Immature natural killer cell (primary cell): ENCODE results near the gene NAA40. TPM values are rescaled to one million over a fixed set of nuclear protein-coding genes. Genes with fewer than 3 reads are reported as not detected.
"Not testable (repeated sequence)": the region's sequence is repeated elsewhere in the genome, so short reads cannot be mapped to it uniquely, and the experiment has no call there.

Source experiments
- DNase-seq, 3 donors: peaks; one replicate each; pipeline ENCODE4 v3.0.0; 2022; ENCODE audit warnings: mixed read lengths in 1 of 3
- H3K27ac Mint-ChIP-seq, 6 donors: one replicate each; pipeline ENCODE4 v1.8.0; 2020; ENCODE audit warnings: mixed read lengths in 6 of 6, mild to moderate bottlenecking in 5 of 6, inconsistent platforms in 4 of 6, moderate library complexity in 3 of 6
- H3K27me3 Mint-ChIP-seq, 3 donors: one replicate each; pipeline ENCODE4 v1.8.0; 2020 to 2021; ENCODE audit warnings: low read depth in 3 of 3, mild to moderate bottlenecking in 3 of 3, mixed read lengths in 3 of 3, moderate library complexity in 3 of 3, inconsistent platforms in 1 of 3
- H3K36me3 Mint-ChIP-seq, 3 donors: one replicate each; pipeline ENCODE4 v1.8.0; 2020; ENCODE audit warnings: mixed read lengths in 3 of 3, inconsistent platforms in 2 of 3, mild to moderate bottlenecking in 2 of 3
- H3K4me1 Mint-ChIP-seq, 2 donors: one replicate each; pipeline ENCODE4 v1.8.0; 2020; ENCODE audit warnings: inconsistent platforms in 2 of 2, mild to moderate bottlenecking in 2 of 2, mixed read lengths in 2 of 2, moderate library complexity in 1 of 2
- H3K4me3 Mint-ChIP-seq, 5 donors: one replicate each; pipeline ENCODE4 v1.8.0; 2020; ENCODE audit warnings: mild to moderate bottlenecking in 5 of 5, mixed read lengths in 5 of 5, inconsistent platforms in 3 of 5, moderate library complexity in 3 of 5
- H3K9me3 Mint-ChIP-seq, 6 donors: one replicate each; pipeline ENCODE4 v1.8.0; 2020; ENCODE audit warnings: mild to moderate bottlenecking in 6 of 6, mixed read lengths in 6 of 6, inconsistent platforms in 4 of 6, moderate library complexity in 3 of 6
- polyA plus RNA-seq, 3 donors: library from polyadenylated mRNA; unstranded; fragments of 300-500 nt; fragmentation: Illumina TruSeq; gene quantifications; one replicate each; pipeline ENCODE4 v1.2.3, GENCODE V29; 2021

The NAA40 gene
- polyA plus RNA-seq, 3 donors from 2014 or later: 17.9 to 32.3 (median 18.0) TPM

DNA sequence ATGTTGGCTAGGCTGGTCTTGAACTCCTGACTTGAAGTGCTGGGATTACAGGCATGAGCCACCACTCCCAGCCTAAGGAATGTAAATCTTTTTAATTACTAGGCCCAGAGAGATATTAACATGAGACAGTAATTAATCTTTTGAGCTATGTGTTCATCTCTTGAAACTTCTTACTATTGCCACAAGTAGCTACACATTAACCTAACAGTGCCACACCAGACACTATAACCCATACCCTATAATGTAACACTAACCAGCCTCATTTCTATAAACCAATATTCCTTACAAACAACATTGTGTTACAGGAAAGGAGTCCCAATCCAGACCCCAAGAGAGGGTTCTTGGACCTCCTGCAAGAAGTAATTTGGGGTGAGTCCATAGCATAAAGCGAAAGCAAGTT lies 27.6 kb downstream of the NAA40 start:
- no peak for DNase-seq
- no peaks in the 10 kb centered on the region for H3K36me3 Mint-ChIP-seq
- peaks cover 10 to 17% of the 10 kb centered on the region in 2 donors for H3K4me1 Mint-ChIP-seq
- no peak overlapping the region for H3K27ac Mint-ChIP-seq
- no peak overlapping the region for H3K4me3 Mint-ChIP-seq
- H3K27me3 Mint-ChIP-seq: peaks cover 2 to 5% (median 2%) of the 10 kb centered on the region in 3 donors
- peaks cover 0 to 1% (median 0%) of the 10 kb centered on the region in 6 donors for H3K9me3 Mint-ChIP-seq

DNA sequence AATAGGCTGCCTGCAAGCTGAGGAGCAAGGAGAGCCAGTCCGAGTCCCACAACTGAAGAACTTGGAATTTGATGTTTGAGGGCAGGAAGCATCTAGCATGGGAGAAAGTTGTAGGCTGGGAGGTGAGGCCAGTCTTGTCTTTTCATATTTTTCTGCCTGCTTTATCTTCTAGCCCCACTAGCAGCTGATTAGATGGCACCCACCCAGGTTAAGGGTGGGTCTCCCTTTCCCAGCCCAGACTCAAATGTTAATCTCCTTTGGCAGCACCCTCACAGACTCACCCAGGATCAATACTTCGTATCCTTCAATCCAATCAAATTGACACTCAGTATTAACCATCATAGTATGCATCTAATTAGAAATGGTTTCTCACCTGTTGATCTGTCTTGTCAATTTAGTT lies 30.7 kb downstream of the NAA40 start:
- Mint-ChIP-seq H3K27me3 (peaks cover 0 to 3% (median 3%) of the 10 kb centered on the region in 3 donors), H3K9me3 (no peaks in the 10 kb centered on the region), H3K27ac (peak overlapping the region in 1 of 6 donors; percentile 58), H3K4me1 (peaks cover 9 to 12% of the 10 kb centered on the region in 2 donors), H3K4me3 (no peak overlapping the region), H3K36me3 (no peaks in the 10 kb centered on the region)
- DNase-seq: no peak

DNA sequence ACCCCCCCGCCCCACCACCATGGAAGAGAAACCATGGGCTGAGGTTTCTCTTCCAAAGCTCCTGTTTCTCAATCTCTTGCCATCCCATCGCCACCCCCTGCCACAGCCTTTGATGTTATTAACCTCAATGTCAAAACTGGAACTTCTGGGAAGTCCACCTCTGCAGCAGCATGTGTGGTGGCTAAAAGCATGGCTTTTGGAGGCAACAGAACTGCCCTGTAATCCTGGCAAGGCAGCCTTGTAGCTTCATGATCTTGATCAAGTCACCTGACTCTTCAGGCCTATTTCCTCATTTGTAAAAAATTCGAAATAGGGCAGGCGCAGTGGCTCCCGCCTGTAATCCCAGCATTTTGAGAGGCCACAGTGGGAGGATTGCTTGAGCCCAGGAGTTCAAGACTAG lies 32.1 kb downstream of the NAA40 start:
- H3K27me3 Mint-ChIP-seq: peaks cover 0 to 5% (median 3%) of the 10 kb centered on the region in 3 donors
- no peaks in the 10 kb centered on the region for H3K36me3 Mint-ChIP-seq
- DNase-seq: no peak
- H3K4me1 Mint-ChIP-seq: peaks cover 19% of the 10 kb centered on the region in 2 donors
- H3K27ac Mint-ChIP-seq: no peak overlapping the region
- no peak overlapping the region for H3K4me3 Mint-ChIP-seq
- no peaks in the 10 kb centered on the region for H3K9me3 Mint-ChIP-seq

DNA sequence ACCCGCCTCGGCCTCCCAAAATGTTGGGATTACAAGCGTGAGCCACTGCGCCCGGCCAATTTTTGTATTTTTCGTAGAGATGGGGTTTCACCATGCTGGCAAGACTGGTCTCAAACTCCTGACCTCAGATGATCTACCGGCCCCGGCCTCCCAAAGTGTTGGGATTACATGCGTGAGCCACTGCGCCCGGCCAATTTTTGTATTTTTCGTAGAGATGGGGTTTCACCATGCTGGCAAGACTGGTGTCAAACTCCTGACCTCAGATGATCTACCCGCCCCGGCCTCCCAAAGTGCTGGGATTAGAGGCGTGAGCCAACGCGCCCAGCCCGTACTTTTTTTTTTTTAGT lies 35.1 kb downstream of the NAA40 start:
- H3K9me3 Mint-ChIP-seq, H3K27me3 Mint-ChIP-seq, H3K36me3 Mint-ChIP-seq, DNase-seq: not testable (repeated sequence)
- H3K4me3 Mint-ChIP-seq: peak overlapping the region; percentile 99 to 100 (median 100)
- H3K27ac Mint-ChIP-seq: peak overlapping the region; percentile 98 to 100 (median 99)
- peaks cover 30 to 32% of the 10 kb centered on the region in 2 donors for H3K4me1 Mint-ChIP-seq

DNA sequence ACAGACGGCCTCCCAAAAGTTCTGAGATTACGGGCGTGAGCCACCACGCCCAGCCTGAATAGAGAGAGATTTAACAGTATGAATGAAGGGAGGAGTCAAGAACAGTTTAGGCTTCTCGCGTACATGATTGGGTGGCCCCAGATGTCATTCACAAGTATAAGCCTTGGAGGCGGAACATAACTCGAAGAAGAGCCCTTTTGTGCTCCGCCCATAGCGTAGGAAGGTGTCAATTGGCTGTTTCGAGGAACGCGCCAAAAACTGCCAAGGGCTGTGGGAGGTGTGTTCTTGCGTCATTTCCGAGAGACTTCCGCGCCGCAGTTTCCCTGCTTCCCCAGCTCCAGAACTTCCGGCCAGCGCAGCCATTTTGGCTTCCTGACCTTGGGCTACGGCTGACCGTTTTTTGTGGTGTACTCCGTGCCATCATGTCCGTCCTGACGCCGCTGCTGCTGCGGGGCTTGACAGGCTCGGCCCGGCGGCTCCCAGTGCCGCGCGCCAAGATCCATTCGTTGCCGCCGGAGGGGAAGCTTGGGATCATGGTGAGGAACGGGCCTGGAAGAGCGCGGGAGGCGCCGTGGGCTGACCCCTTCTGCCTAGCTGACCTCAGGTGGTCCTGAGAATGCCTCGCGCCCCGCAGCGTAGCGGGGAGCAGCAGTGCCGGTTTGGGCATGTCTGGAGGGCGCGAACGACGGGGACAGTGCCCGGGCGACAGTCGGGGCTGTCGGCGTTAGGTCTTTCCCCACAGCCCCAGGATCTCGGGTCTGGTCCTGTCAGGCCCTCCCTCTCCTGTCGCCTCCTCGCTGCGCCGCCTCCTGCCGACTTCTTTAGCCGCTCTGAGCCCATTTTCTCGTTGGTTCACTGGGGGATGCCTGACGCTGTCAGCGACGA lies 35.7 kb downstream of the NAA40 start, which contains the start of gene COX8A:
Gene COX8A, plus strand, starts transcription at position 362 of the 885 bp plus-strand sequence. Its CDS starts 61 bp downstream, at position 423.
- H3K27ac Mint-ChIP-seq: peak within 1 kb of the TSS; percentile 98 to 100 (median 99)
- peaks cover 30 to 32% of the 10 kb centered on the region in 2 donors for H3K4me1 Mint-ChIP-seq
- DNase-seq: peak; percentile 96 to 97 (median 96)
- peaks cover 0 to 5% (median 0%) of the 10 kb centered on the region in 3 donors for H3K36me3 Mint-ChIP-seq
- H3K4me3 Mint-ChIP-seq: peak within 1 kb of the TSS; percentile 99 to 100 (median 100)
- H3K9me3 Mint-ChIP-seq: no peaks in the 10 kb centered on the region
- peaks cover 0 to 6% (median 5%) of the 10 kb centered on the region in 3 donors for H3K27me3 Mint-ChIP-seq

DNA sequence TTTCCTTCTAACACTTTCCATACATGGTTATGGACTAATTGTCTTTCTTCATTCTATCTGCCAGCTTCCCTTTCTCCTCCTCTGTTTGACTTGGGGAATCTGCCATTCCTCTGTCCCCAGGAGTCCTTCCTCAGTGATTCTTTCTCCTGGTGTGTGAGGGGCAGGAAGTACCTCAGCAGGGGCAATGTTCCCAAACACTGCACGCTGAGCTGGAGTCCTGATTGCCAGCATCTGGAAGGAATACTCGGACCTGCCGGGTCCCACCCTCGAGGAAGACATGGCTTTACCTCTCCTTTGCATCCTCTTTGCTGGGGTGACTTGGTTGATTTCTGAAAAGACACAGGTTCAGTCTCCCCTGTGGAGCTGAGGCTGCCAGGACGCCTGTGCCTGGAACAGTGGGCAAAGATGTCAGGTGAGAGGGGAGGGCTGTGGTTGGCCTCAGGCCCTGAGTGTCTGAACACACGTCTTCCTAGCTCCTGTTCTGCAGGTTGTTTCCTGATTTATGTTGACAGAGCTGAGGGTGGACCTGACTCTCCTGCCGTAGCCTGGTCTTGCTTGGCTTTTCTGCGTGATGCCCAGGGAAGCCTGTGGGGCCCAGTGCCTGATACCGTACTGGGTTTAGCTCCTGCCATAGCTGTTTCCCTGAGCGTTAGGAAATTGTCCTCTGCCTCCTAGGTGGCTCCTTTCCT lies 39.9 kb downstream of the NAA40 start:
- H3K36me3 Mint-ChIP-seq: peaks cover 0 to 5% (median 0%) of the 10 kb centered on the region in 3 donors
- peak overlapping the region in 3 of 6 donors; percentile 2 to 60 (median 58) for H3K27ac Mint-ChIP-seq
- DNase-seq: no peak
- H3K4me1 Mint-ChIP-seq: peaks cover 24 to 29% of the 10 kb centered on the region in 2 donors
- H3K4me3 Mint-ChIP-seq: peak overlapping the region in 2 of 5 donors; percentile 33 to 38
- H3K9me3 Mint-ChIP-seq: no peaks in the 10 kb centered on the region
- H3K27me3 Mint-ChIP-seq: peaks cover 0 to 6% (median 5%) of the 10 kb centered on the region in 3 donors

DNA sequence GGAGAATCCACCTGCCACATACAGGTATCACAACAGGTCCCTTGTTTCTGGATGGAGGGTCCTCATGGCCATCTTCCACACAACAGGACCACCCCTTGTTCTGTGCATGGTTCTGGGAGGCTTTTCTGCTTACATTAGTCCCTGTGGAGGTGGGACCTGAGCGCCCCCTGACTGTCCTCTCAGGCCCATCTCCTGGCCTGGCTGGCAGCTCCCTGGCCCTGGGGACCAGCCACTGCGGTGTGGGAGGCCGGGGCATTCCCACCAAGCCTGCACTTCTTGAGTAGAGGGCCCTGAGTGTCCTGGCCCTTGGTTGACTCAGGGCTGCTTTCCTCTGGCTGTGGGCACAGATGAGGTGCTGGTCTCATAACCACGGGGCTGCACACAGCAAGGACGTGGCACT lies 40.6 kb downstream of the NAA40 start:
- peaks cover 18 to 23% of the 10 kb centered on the region in 2 donors for H3K4me1 Mint-ChIP-seq
- H3K4me3 Mint-ChIP-seq: no peak overlapping the region
- DNase-seq: no peak
- H3K27ac Mint-ChIP-seq: peak overlapping the region in 1 of 6 donors; percentile 22
- H3K9me3 Mint-ChIP-seq: no peaks in the 10 kb centered on the region
- H3K36me3 Mint-ChIP-seq: peaks cover 0 to 5% (median 0%) of the 10 kb centered on the region in 3 donors
- peaks cover 0 to 6% (median 2%) of the 10 kb centered on the region in 3 donors for H3K27me3 Mint-ChIP-seq

DNA sequence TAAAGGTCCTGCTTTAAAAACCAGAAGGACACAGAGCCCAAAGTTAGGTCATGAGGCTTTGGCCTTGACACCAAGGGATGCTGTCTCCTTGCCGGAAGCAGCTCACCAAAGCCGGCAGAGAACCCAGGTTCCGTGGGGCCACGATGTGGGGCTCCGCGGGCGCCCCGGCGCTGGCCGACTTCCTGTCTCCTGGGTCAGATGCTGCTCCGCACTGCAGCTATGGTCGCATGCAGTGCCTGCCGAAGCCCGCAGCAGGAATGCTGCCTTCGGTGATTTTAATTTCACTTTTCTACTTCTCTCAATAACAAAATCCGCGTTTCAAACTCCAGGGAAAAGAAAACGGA lies 47.0 kb downstream of the NAA40 start:
- peak overlapping the region; percentile 95 to 98 (median 98) for H3K4me3 Mint-ChIP-seq
- H3K27ac Mint-ChIP-seq: peak overlapping the region; percentile 97 to 99 (median 98)
- peaks cover 24 to 33% of the 10 kb centered on the region in 2 donors for H3K4me1 Mint-ChIP-seq
- H3K9me3 Mint-ChIP-seq: no peaks in the 10 kb centered on the region
- peaks cover 3 to 13% (median 3%) of the 10 kb centered on the region in 3 donors for H3K36me3 Mint-ChIP-seq
- DNase-seq: peak; percentile 76 to 79 (median 79)
- peaks cover 6 to 11% (median 10%) of the 10 kb centered on the region in 3 donors for H3K27me3 Mint-ChIP-seq

DNA sequence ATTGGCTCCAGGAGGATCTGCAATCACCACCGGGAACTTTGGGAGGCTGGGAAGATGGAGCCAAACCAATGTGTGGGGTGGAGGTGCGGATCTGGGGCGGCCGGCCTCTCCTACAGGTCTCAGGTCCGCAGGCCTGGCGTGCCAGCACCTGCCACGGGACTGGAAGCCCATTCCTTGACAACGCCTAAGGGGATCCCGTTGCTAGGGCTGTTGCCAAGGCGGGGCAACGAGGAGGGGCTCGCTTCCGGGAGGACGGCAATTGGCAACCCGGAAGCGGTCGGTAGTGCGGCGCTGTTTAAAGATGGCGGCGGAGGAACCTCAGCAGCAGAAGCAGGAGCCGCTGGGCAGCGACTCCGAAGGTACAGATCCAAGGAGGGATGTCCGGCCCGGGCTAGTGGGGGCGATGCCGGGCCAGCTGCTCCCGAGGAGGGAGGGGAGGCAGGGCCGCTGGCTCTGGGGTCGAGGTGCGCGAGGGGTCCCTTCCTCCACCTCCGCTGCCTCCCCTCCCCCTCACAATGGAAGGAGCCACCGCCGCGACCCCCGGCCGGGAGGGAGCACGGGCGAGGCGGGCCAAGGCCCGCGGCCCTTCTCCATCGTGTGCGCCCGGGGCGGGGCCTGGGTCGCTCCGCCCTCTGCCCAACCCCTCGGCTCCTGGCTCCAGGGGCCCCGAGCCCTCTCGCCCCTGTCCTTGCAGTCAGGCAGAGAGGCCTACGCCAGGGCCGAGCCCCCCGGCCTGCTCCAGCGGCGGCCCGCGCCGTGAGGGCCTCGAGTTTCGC lies 47.5 kb downstream of the NAA40 start, which contains the start of gene OTUB1:
Gene OTUB1, plus strand, starts transcription at position 283 of the 776 bp plus-strand sequence. Its CDS starts 19 bp downstream, at position 302.
- Mint-ChIP-seq H3K4me1 (peaks cover 25 to 34% of the 10 kb centered on the region in 2 donors), H3K4me3 (peak within 1 kb of the TSS; percentile 95 to 98 (median 98)), H3K9me3 (no peaks in the 10 kb centered on the region), H3K36me3 (peaks cover 3 to 17% (median 3%) of the 10 kb centered on the region in 3 donors), H3K27ac (peak within 1 kb of the TSS; percentile 97 to 99 (median 98)), H3K27me3 (peaks cover 6 to 11% (median 10%) of the 10 kb centered on the region in 3 donors)
- peak; percentile 82 to 85 (median 83) for DNase-seq

DNA sequence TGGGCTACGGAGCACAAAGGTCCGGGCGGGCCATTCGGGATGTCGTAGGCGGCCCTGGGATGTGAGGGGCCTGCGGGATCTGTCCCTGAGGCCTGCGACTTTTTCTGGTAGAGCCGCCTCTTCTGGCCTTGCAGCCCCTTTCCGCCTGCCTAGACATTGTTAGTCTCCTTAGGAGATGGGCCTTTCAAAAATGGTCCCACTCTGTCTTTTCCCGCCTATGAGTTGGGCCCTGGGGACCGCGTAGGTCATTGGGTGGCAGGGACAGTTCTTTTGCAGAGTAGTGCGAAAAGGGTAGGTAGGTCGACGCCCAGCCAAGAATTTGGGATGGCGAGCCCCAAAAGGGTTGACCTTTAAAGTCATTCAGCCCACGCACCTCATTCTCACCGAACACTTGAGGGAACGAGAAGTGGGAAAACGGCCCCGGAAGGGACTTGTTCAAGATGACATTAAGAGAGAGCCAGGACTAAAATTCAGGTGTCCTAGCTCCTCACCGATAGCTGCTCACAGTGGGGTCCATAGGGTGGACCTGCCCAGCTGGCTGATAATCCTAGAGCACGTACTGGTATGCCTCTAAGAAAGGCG lies 48.2 kb downstream of the NAA40 start:
- Mint-ChIP-seq H3K4me1 (peaks cover 30 to 41% of the 10 kb centered on the region in 2 donors), H3K36me3 (peaks cover 3 to 17% (median 3%) of the 10 kb centered on the region in 3 donors), H3K4me3 (peak overlapping the region; percentile 56 to 80 (median 76)), H3K27ac (peak overlapping the region in 4 of 6 donors; percentile 21 to 76 (median 57)), H3K9me3 (no peaks in the 10 kb centered on the region), H3K27me3 (peaks cover 6 to 11% (median 10%) of the 10 kb centered on the region in 3 donors)
- no peak for DNase-seq

DNA sequence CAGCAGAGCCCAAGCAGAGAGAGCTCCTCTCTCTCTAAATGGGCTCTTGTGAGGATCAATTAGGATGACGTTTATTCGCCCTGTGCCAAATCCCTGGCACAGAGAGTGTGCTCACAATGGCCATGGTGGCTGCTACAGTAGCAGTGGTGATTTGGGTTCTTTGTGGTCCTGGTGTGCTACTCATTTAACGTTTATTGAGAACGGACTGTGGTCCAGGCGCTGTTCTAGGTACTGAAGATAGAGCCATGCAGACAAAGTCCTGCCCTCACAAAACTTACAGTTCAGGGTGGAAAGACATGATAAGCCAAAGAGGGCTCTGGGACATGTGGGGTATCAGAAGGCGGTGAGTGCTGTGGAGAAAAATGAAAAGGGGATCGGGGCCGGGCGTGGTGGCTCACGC lies 52.8 kb downstream of the NAA40 start:
- H3K9me3 Mint-ChIP-seq: no peaks in the 10 kb centered on the region
- H3K27me3 Mint-ChIP-seq: peaks cover 2 to 3% (median 3%) of the 10 kb centered on the region in 3 donors
- H3K27ac Mint-ChIP-seq: no peak overlapping the region
- H3K4me3 Mint-ChIP-seq: no peak overlapping the region
- DNase-seq: no peak
- peaks cover 23 to 36% of the 10 kb centered on the region in 2 donors for H3K4me1 Mint-ChIP-seq
- H3K36me3 Mint-ChIP-seq: peaks cover 9 to 29% (median 13%) of the 10 kb centered on the region in 3 donors

DNA sequence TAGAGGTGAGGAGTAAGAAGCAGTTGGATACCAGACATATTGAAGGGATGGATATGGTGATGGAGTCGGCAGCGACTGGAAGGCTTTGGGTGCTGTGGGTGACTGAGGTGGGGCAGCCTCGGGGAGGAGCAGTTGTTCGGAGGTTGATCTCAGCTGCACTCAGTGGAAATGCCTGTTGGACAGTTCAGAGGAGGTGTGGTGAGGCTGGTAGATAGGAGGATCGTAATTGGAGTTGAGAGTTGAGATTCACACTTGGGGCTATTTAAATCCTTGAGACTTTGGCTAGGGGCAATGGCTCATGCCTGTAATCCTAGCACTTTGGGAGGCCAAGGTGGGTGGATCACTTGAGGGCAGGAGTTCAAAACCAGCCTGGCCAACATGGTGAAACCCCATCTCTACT lies 54.3 kb downstream of the NAA40 start:
- Mint-ChIP-seq H3K4me3 (peak overlapping the region in 1 of 5 donors; percentile 4), H3K27me3 (peaks cover 3 to 5% (median 4%) of the 10 kb centered on the region in 3 donors), H3K27ac (peak overlapping the region in 1 of 6 donors; percentile 72), H3K4me1 (peaks cover 15 to 24% of the 10 kb centered on the region in 2 donors), H3K36me3 (peaks cover 9 to 40% (median 19%) of the 10 kb centered on the region in 3 donors), H3K9me3 (no peaks in the 10 kb centered on the region)
- no peak for DNase-seq
